ENCODE results near the gene FAM107B. TPM values are rescaled to one million over a fixed set of nuclear protein-coding genes. Genes with fewer than 3 reads are reported as not detected.

The FAM107B gene
- 73.5 and 110 TPM in 2 replicates for total RNA-seq

DNA sequence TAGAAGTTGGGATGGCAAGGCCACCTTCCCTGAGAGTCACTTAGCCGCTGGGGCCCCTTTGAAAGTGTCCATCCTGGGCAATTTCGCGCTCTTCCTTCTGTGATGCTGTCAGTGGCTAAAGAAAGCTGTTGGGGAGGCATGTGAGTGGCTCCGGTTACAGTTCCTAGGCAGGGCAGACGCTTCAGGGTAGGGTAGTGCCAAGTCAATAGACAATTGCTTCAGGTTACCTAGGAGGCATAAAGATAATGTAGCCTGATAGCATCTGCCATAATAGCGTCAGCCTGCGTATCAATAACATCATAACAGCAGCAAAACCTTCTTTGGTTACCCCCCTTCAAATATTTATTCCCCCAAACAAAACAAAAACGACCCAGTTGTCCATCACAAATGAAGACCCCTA lies at the start of gene FAM107B:
TSS of gene FAM107B (minus strand) at position 101 of the 400 bp plus-strand sequence. CDS start 234 bp downstream, outside the sequence.

Other genes starting within 250 kb of the FAM107B start
- 0.36 and 0.47 TPM in 2 replicates for gene CDNF, start 63.1 kb upstream of the FAM107B start, total RNA-seq
- 10.2 and 15.2 TPM in 2 replicates for gene HSPA14, start 63.4 kb upstream of the FAM107B start, total RNA-seq
- 17.9 and 20.1 TPM in 2 replicates for gene MSANTD7, start 63.4 kb upstream of the FAM107B start, total RNA-seq
- gene SUV39H2, start 104.0 kb upstream of the FAM107B start, total RNA-seq = 14.1 and 15.7 TPM in 2 replicates
- 5.7 and 8.3 TPM in 2 replicates for gene DCLRE1C, start 179.2 kb upstream of the FAM107B start, total RNA-seq
- not detected in 2 replicates for gene MEIG1, start 184.5 kb upstream of the FAM107B start, total RNA-seq

Measured in endothelial cell of coronary artery (primary cell).